ENCODE results near the gene NMU.
"Not testable (repeated sequence)": the region's sequence is repeated elsewhere in the genome, so short reads cannot be mapped to it uniquely, and the experiment has no call there.

NMU gene

GRCh38 chr4:55635741-55636655, at the start of gene NMU:
TSS of gene NMU (minus strand) at chr4:55636298. CDS start at chr4:55636192, 106 bp downstream.
- peak; percentile 66 for DNase-seq (ENCODE audit: low spot score)

GRCh38 chr4:55684276-55684675, 48.2 kb upstream of the NMU start:
- DNase-seq (ENCODE audit: low spot score): no peak

DNA sequence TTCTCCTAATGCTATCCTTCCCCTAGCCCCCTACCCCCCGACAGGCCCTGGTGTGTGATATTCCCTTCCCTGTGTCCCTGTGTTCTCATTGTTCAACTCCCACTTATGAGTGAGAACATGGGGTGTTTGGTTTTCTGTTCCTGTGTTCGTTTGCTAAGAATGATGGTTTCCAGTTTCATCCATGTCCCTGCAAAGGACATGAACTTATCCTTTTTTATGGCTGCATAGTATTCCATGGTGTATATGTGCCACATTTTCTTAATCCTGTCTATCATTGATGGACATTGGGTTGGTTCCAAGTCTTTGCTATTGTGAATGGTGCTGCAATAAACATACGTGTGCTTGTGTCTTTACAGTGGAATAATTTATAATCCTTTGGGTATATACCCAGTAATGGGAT, 46.7 kb upstream of the NMU start:
- not testable (repeated sequence) for DNase-seq (ENCODE audit: low spot score)

DNA sequence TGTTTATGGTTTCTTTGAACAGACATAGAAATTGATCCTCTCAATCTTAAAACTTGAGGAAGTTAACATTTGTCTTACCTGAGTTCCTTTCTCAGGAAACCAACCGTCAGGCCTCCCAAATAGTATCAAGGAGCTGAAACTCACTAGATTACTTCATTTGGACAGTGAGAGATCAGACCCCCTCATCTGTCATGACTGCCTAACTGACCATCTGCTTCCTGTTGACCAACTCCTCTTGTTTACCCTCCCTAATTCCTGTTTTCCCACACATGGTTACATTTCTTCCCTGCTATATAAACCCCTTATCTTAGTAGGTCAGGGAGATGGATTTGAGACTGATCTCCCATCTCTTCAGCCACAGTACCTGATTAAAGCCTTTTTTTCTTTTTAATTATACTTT, 46.2 kb upstream of the NMU start:
- no peak for DNase-seq (ENCODE audit: low spot score)

DNA sequence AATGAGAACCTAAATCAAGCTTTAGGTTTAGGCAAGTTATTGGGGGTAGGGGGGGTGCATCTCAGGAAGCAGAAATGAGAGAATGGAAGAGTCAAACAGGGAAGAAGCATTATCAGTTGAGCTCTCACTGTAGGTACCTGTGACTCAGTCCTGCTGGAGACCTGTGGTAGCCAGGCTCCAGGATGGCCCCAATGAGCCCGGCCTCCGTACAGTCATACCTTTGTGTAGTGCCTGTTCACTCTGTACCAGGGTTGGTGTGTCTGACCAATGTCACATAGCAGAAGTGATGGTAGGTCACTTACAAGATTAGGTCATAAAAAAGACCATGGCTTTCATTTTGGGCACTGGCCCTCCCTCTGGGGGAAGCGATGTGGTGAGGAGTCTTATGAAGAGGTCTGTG, 45.3 kb upstream of the NMU start:
- DNase-seq (ENCODE audit: low spot score): no peak

DNA sequence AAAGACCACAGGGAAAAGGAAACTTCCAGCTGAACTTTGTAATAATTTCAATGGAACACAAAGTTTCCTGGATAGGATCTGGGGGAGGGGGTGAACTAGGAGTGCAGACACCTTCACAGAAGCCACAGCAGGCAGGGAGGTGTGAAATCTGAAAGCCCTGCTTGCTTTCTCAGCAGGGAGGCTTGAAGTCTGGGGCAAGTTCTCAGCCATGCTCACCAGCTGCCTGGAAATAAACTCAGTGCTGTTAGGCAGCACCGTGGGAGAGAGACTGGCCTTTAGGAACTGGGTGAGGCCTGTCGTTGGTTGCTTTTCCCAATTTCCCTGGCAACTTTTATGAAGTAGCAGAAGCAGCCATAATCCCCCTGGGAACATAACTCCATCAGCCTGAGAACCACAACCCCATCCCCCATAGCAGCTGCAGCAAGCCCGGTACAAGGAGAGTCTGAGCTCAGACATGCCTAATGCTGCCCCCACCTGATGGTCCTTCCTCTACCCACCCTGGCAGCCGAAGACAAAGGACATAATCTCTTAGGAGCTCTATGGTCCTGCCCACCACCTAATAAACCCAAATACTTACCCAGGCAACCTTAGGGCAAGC, 39.2 kb upstream of the NMU start:
- no peak for DNase-seq (ENCODE audit: low spot score)

GRCh38 chr4:55673424-55673823, 37.3 kb upstream of the NMU start:
- no peak for DNase-seq (ENCODE audit: low spot score)

- DNase-seq (ENCODE audit: low spot score): no peak
Observed at GRCh38 chr4:55671667-55672066, 35.6 kb upstream of the NMU start.

DNA sequence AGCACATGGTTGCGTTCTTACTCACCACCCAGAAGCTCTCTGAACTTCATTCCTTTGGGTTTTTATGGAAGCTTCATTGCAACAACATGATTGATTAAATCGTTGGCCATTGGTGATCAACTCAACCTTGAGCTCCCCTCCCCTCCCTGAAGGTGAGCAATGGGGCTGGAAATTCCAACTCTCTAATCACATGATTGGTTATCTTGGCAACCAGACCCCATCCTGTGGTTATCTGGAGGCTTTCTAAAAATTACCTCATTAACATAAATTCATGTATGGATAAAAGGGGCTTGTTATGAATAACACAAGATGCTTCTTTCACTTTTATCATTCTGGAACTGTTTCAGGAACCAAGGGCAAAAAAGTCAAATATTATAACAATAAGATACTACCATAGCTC, 34.6 kb upstream of the NMU start:
- no peak for DNase-seq (ENCODE audit: low spot score)

DNA sequence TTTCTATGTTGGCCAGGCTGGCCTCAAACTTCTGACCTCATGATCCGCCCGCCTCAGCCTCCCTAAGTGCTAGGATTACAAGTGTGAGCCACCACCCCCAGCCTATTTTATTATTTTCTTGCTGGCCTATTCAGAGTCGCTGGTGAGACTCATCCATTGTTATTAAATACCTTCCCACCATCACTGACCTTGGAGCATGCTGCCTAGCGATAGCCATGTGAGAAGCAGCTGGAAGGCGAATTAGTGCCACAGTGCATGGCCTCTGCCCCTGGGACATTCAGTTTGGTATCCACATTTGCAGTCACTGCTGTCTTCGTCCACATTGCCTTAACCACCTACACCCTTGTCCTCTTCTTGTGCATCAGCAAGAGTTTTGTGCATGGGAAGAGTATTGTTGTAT, 32.4 kb upstream of the NMU start:
- no peak for DNase-seq (ENCODE audit: low spot score)

GRCh38 chr4:55666535-55666934, 30.4 kb upstream of the NMU start:
- no peak for DNase-seq (ENCODE audit: low spot score)

DNA sequence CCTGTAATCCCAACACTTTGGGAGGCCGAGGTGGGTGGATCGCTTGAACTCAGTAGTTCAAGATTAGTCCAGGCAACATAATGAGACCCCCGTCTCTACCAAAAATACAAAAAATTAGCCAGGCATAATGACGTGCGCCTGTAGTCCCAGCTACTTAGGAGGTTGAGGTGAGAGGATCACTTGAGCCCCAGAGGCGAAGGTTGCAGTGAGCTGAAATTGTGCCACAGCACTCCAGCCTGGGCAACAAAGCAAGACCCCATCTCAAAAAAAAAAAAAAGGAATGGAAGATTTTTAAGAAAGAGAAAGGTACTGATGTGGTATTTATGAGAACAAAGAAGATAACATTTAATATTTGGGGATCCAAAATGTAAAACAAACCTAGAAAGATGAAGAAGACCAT, 27.0 kb upstream of the NMU start:
- no peak for DNase-seq (ENCODE audit: low spot score)

- no peak for DNase-seq (ENCODE audit: low spot score)
Observed at GRCh38 chr4:55661398-55662056, 25.4 kb upstream of the NMU start.

- DNase-seq (ENCODE audit: low spot score): no peak
Observed at GRCh38 chr4:55658657-55659056, 22.6 kb upstream of the NMU start.

- no peak for DNase-seq (ENCODE audit: low spot score)
Observed at GRCh38 chr4:55654131-55654530, 18.0 kb upstream of the NMU start.

DNA sequence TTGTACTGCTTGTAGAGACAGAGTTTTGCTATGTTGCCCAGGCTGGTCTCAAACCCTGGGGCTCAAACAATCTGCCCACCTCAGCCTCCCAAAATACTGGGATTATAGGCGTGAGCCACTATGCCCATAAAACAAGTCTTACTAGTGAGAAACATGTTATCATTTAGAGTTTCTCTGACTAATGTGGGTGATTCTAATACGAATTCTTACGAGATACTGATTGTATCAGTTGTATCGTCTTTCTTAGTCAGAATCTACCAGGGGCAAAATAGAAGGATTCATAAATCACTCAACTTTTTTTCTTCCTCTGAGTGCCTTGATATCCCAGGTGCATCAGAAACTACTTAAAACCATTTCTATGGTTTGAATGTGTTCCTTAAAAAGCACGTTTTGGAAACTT, 14.4 kb upstream of the NMU start:
- no peak for DNase-seq (ENCODE audit: low spot score)

GRCh38 chr4:55637272-55637820, 1.2 kb upstream of the NMU start:
- peak; percentile 64 for DNase-seq (ENCODE audit: low spot score)

GRCh38 chr4:55636656-55636999, 530 bp upstream of the NMU start:
- peak; percentile 21 for DNase-seq (ENCODE audit: low spot score)

DNA sequence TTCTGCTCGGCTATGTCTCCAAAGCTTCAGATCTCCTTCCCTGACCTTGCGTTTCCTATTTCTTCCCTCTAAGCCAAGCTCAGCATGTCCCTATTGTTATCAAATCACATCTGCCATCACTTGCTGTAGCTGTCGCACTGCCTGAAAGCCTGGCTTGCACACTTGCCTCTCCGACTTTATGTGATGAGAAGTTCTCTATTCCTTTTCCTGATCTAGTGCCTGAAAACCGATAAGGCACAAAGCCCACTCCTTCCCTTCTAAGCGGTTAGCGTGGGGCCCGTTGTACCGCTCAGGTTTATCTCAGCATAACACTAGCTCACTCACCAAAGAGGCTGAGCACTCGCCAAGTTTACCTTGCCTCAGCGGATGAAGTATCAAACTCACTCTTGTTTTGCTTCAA, 816 bp downstream of the NMU start:
- DNase-seq (ENCODE audit: low spot score): no peak

DNA sequence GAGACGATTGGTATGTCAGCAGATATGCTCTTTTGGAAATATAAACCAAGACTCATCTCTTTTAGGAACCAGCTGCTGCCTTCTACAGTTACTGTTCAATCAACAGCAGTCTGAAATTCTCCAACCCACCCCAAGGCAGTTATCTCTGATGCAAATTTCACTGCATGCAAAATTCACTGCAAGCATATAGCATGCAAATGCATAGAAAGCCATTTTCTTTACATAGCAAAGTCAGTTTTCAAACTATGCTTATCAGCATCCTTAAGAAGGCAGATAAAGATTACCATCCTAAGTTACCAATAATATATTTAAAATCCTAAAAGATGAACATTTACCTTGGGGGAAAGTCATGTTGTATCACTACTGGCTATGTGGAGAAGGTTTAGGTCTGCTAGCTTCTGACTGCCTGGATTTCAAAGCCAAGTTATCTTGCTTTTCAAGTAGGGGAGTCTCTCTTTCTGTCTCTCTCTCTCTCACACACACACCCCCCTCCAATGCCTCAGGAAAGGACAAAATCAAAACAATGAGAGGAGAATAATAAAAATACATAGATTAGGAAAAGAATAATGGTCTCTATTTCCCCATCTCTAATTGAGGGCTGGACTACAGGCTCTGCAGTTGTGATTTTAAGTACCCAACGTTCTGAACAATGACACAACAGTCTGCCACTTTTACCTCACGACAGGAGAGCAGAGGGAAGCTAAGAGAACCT, 1.5 kb downstream of the NMU start:
- no peak for DNase-seq (ENCODE audit: low spot score)

GRCh38 chr4:55633903-55634302, 2.2 kb downstream of the NMU start:
- DNase-seq (ENCODE audit: low spot score): no peak

- DNase-seq (ENCODE audit: low spot score): no peak
Observed at GRCh38 chr4:55625835-55626234, 10.3 kb downstream of the NMU start.
